ENCODE results near the gene RRAS.

RRAS gene

GRCh38 chr19:49640113-49640898 lies at the start of gene RRAS:
Gene RRAS, minus strand, starts transcription at chr19:49640143. Its CDS starts 45 bp downstream, at chr19:49640098.
- no peak for TF ChIP-seq CTCF (IDR thresholded peaks at IDR 0.05; ENCODE audit: low read length, missing control alignments)
- peak within 1 kb of the TSS; percentile 87 for H3K4me3 ChIP-seq (replicated peaks; ENCODE audit: low read depth, low read length)
- DNase-seq (ENCODE audit: low read depth) = peak; percentile 100

- no peak for DNase-seq (ENCODE audit: low read depth)
- H3K4me3 ChIP-seq (replicated peaks; ENCODE audit: low read depth, low read length) = peak within 1 kb of the TSS; percentile 55
- peak; percentile 41 for TF ChIP-seq CTCF (IDR thresholded peaks at IDR 0.05; ENCODE audit: low read length, missing control alignments)
Observed at GRCh38 chr19:49689133-49690078, 49.5 kb upstream of the RRAS start, which contains the start of gene ADM5. Gene ADM5, plus strand, starts transcription at chr19:49689594. Its CDS starts 244 bp downstream, at chr19:49689838.

GRCh38 chr19:49688531-49689132 lies 48.7 kb upstream of the RRAS start:
- H3K4me3 ChIP-seq (replicated peaks; ENCODE audit: low read depth, low read length) = no peak overlapping the region
- no peak for TF ChIP-seq CTCF (IDR thresholded peaks at IDR 0.05; ENCODE audit: low read length, missing control alignments)
- DNase-seq (ENCODE audit: low read depth) = no peak

GRCh38 chr19:49687566-49688316 lies 47.8 kb upstream of the RRAS start:
- no peak overlapping the region for H3K4me3 ChIP-seq (replicated peaks; ENCODE audit: low read depth, low read length)
- DNase-seq (ENCODE audit: low read depth) = peak; percentile 60
- TF ChIP-seq CTCF (IDR thresholded peaks at IDR 0.05; ENCODE audit: low read length, missing control alignments) = no peak

GRCh38 chr19:49687150-49687549 lies 47.2 kb upstream of the RRAS start:
- DNase-seq (ENCODE audit: low read depth) = no peak
- H3K4me3 ChIP-seq (replicated peaks; ENCODE audit: low read depth, low read length) = no peak overlapping the region
- no peak for TF ChIP-seq CTCF (IDR thresholded peaks at IDR 0.05; ENCODE audit: low read length, missing control alignments)

- H3K4me3 ChIP-seq (replicated peaks; ENCODE audit: low read depth, low read length) = no peak overlapping the region
- DNase-seq (ENCODE audit: low read depth) = no peak
- no peak for TF ChIP-seq CTCF (IDR thresholded peaks at IDR 0.05; ENCODE audit: low read length, missing control alignments)
Observed at GRCh38 chr19:49686503-49687088, 46.7 kb upstream of the RRAS start.
